HEK293 (cell line): ENCODE data around the gene LBHD1.

Experiments used
- GFI1B ChIP-seq: fragments of 450-650 bp; formaldehyde crosslinking; IDR thresholded peaks from 2 replicates; pipeline ENCODE4 v1.5.1; 2016; ENCODE audit warnings: missing biosample characterization, missing genetic modification characterization
- GLI4 ChIP-seq: fragments of 450-650 bp; formaldehyde crosslinking; IDR thresholded peaks from 2 replicates; pipeline ENCODE4 v1.5.1; 2016; ENCODE audit warnings: missing biosample characterization, missing genetic modification characterization
- INSM2 ChIP-seq: fragments of 450-650 bp; formaldehyde crosslinking; IDR thresholded peaks from 2 replicates; pipeline ENCODE4 v1.5.1; 2016; ENCODE audit warnings: missing biosample characterization, missing genetic modification characterization
- MYNN ChIP-seq: fragments of 450-650 bp; formaldehyde crosslinking; IDR thresholded peaks from 2 replicates; pipeline ENCODE4 v1.5.1; 2016; ENCODE audit warnings: missing biosample characterization, missing genetic modification characterization, borderline replicate concordance
- SCRT1 ChIP-seq: fragments of 450-650 bp; formaldehyde crosslinking; IDR thresholded peaks from 2 replicates; pipeline ENCODE4 v1.5.1; 2016; ENCODE audit warnings: missing biosample characterization, missing genetic modification characterization, borderline replicate concordance
- ZBTB17 ChIP-seq: fragments of 450-650 bp; formaldehyde crosslinking; IDR thresholded peaks from 2 replicates; pipeline ENCODE4 v1.5.1; 2016; ENCODE audit warnings: missing biosample characterization, missing genetic modification characterization
- ZFP3 ChIP-seq: fragments of 450-650 bp; formaldehyde crosslinking; IDR thresholded peaks from 2 replicates; pipeline ENCODE4 v1.5.1; 2016; ENCODE audit warnings: low read depth, missing biosample characterization, missing genetic modification characterization
- ZFP41 ChIP-seq: fragments of 450-650 bp; formaldehyde crosslinking; IDR thresholded peaks from 2 replicates; pipeline ENCODE4 v1.5.1; 2016; ENCODE audit warnings: missing biosample characterization, missing genetic modification characterization, borderline replicate concordance
- ZNF138 ChIP-seq: fragments of 450-650 bp; formaldehyde crosslinking; IDR thresholded peaks from 2 replicates; pipeline ENCODE4 v1.5.1; 2016; ENCODE audit warnings: missing biosample characterization, missing genetic modification characterization, borderline replicate concordance
- ZNF175 ChIP-seq: fragments of 450-650 bp; formaldehyde crosslinking; IDR thresholded peaks from 2 replicates; pipeline ENCODE4 v1.5.1; 2016; ENCODE audit warnings: missing biosample characterization, missing genetic modification characterization
- ZNF223 ChIP-seq: fragments of 450-650 bp; formaldehyde crosslinking; IDR thresholded peaks from 2 replicates; pipeline ENCODE4 v1.5.1; 2016; ENCODE audit warnings: missing biosample characterization, missing genetic modification characterization
- ZNF292 ChIP-seq: fragments of 450-650 bp; formaldehyde crosslinking; IDR thresholded peaks from 2 replicates; pipeline ENCODE4 v1.5.1; 2016; ENCODE audit warnings: low read depth, missing biosample characterization, missing genetic modification characterization, borderline replicate concordance
- ZNF362 ChIP-seq: fragments of 450-650 bp; formaldehyde crosslinking; IDR thresholded peaks from 2 replicates; pipeline ENCODE4 v1.5.1; 2016; ENCODE audit warnings: missing biosample characterization, missing genetic modification characterization
- ZNF404 ChIP-seq: fragments of 450-650 bp; formaldehyde crosslinking; IDR thresholded peaks from 2 replicates; pipeline ENCODE4 v1.5.1; 2017; ENCODE audit warnings: missing biosample characterization, missing genetic modification characterization
- ZNF449 ChIP-seq: fragments of 450-650 bp; formaldehyde crosslinking; IDR thresholded peaks from 2 replicates; pipeline ENCODE4 v1.5.1; 2017; ENCODE audit warnings: missing biosample characterization, mild to moderate bottlenecking, missing genetic modification characterization, moderate library complexity
- ZNF518A ChIP-seq: fragments of 450-650 bp; formaldehyde crosslinking; conservative IDR thresholded peaks from 2 replicates; pipeline ENCODE4 v1.5.1; 2016; ENCODE audit warnings: low read depth, missing biosample characterization, missing genetic modification characterization
- ZNF544 ChIP-seq: fragments of 450-650 bp; formaldehyde crosslinking; IDR thresholded peaks from 2 replicates; pipeline ENCODE4 v1.5.0; 2017; ENCODE audit warnings: missing biosample characterization, missing genetic modification characterization
- ZNF548 ChIP-seq: fragments of 450-650 bp; formaldehyde crosslinking; IDR thresholded peaks from 2 replicates; pipeline ENCODE4 v1.5.1; 2016; ENCODE audit warnings: missing biosample characterization, missing genetic modification characterization
- ZNF571 ChIP-seq: fragments of 450-650 bp; formaldehyde crosslinking; IDR thresholded peaks from 2 replicates; pipeline ENCODE4 v1.5.0; 2017; ENCODE audit warnings: missing biosample characterization, missing genetic modification characterization
- ZNF600 ChIP-seq: fragments of 450-650 bp; formaldehyde crosslinking; IDR thresholded peaks from 2 replicates; pipeline ENCODE4 v1.5.1; 2016; ENCODE audit warnings: missing biosample characterization, missing genetic modification characterization
- ZNF623 ChIP-seq: fragments of 450-650 bp; formaldehyde crosslinking; IDR thresholded peaks from 2 replicates; pipeline ENCODE4 v1.5.1; 2016; ENCODE audit warnings: missing biosample characterization, missing genetic modification characterization
- ZNF629 ChIP-seq: fragments of 450-650 bp; formaldehyde crosslinking; IDR thresholded peaks from 2 replicates; pipeline ENCODE4 v1.5.1; 2017; ENCODE audit warnings: missing biosample characterization, missing genetic modification characterization
- ZNF658 ChIP-seq: fragments of 450-650 bp; formaldehyde crosslinking; IDR thresholded peaks from 2 replicates; pipeline ENCODE4; 2016; ENCODE audit warnings: missing biosample characterization, missing genetic modification characterization
- ZNF692 ChIP-seq: fragments of 450-650 bp; formaldehyde crosslinking; IDR thresholded peaks from 2 replicates; pipeline ENCODE4 v1.5.1; 2016; ENCODE audit warnings: missing biosample characterization, missing genetic modification characterization
- ZNF747 ChIP-seq: fragments of 450-650 bp; formaldehyde crosslinking; IDR thresholded peaks from 2 replicates; pipeline ENCODE4 v1.5.1; 2016; ENCODE audit warnings: missing biosample characterization, missing genetic modification characterization
- ZNF76 ChIP-seq: fragments of 450-650 bp; formaldehyde crosslinking; IDR thresholded peaks from 2 replicates; pipeline ENCODE4; 2016; ENCODE audit warnings: low read depth, missing biosample characterization, missing genetic modification characterization, borderline replicate concordance
- ZNF776 ChIP-seq: fragments of 450-650 bp; formaldehyde crosslinking; IDR thresholded peaks from 2 replicates; pipeline ENCODE4 v1.5.0; 2017; ENCODE audit warnings: missing biosample characterization, missing genetic modification characterization, borderline replicate concordance
- ZNF791 ChIP-seq: fragments of 450-650 bp; formaldehyde crosslinking; IDR thresholded peaks from 2 replicates; pipeline ENCODE4 v1.5.1; 2016; ENCODE audit warnings: missing biosample characterization, missing genetic modification characterization
- ZXDB ChIP-seq: fragments of 450-650 bp; formaldehyde crosslinking; IDR thresholded peaks from 2 replicates; pipeline ENCODE4 v1.5.1; 2016; ENCODE audit warnings: missing biosample characterization, missing genetic modification characterization

The LBHD1 gene

GRCh38 chr11:62671608-62672389, at the start of gene LBHD1, which contains the start of gene UQCC3 (continued):
- TF ChIP-seq ZNF692: peak; percentile 88
- peak; percentile 98 for TF ChIP-seq SCRT1 (tag by site-specific recombination)
- TF ChIP-seq ZNF776: no peak
- TF ChIP-seq GFI1B (tag by site-specific recombination): no peak
- TF ChIP-seq ZNF747: no peak
- TF ChIP-seq MYNN (tag by site-specific recombination): no peak
- no peak for TF ChIP-seq ZNF175
- no peak for TF ChIP-seq ZNF623 (tag by site-specific recombination)
- TF ChIP-seq ZNF629 (tag by site-specific recombination): peak; percentile 50; the same call in 1 of the 2 replicates
- no peak for TF ChIP-seq ZNF548 (tag by site-specific recombination)
- no peak for TF ChIP-seq ZNF404 (tag by site-specific recombination)
- TF ChIP-seq ZNF362: no peak
- no peak for TF ChIP-seq ZNF544
- TF ChIP-seq ZNF571 (tag by site-specific recombination): no peak
- no peak for TF ChIP-seq ZNF791 (tag by site-specific recombination)
- TF ChIP-seq ZNF138 (tag by site-specific recombination): no peak
- TF ChIP-seq ZNF600 (tag by site-specific recombination): no peak
- TF ChIP-seq ZNF76 (tag by site-specific recombination): no peak; the same call in 1 of the 2 replicates
- TF ChIP-seq INSM2: no peak
- TF ChIP-seq ZXDB (tag by site-specific recombination): peak; percentile 86
- no peak for TF ChIP-seq GLI4 (tag by site-specific recombination)
- no peak; the same call in none of the 2 replicates for TF ChIP-seq ZNF449
- no peak for TF ChIP-seq ZFP3 (tag by site-specific recombination)
- no peak for TF ChIP-seq ZNF292 (tag by site-specific recombination)
- TF ChIP-seq ZNF658 (tag by site-specific recombination): no peak
- TF ChIP-seq ZNF223 (tag by site-specific recombination): no peak
- TF ChIP-seq ZBTB17 (tag by site-specific recombination): peak; percentile 41; the same call in 1 of the 2 replicates
- TF ChIP-seq ZNF518A: 0 out of 2 replicates have a peak, but pooled peaks have one; percentile 33
- no peak for TF ChIP-seq ZFP41 (tag by site-specific recombination)
